ENCODE measurements around the gene MARK3.

Gene MARK3

GRCh38 chr14:103362780-103363179, 22.4 kb upstream of the MARK3 start:
- H3K27me3 ChIP-seq (ENCODE audit: insufficient read depth, poor library complexity, severe bottlenecking): no peaks in the 10 kb centered on the region
- DNase-seq (ENCODE audit: low read depth in 1 of 2, low spot score in 1 of 2): no peak
- H3K27ac ChIP-seq (replicated peaks): no peak overlapping the region; the same call in 1 of the 2 replicates
- TF ChIP-seq SPI1 (IDR thresholded peaks at IDR 0.05; ENCODE audit: borderline replicate concordance, low read depth) (no peak), CTCF (IDR thresholded peaks at IDR 0.05; ENCODE audit: insufficient read depth, low read length) (no peak)
- no peak overlapping the region for H3K4me3 ChIP-seq (replicated peaks; ENCODE audit: insufficient read depth, low read length)

GRCh38 chr14:103366741-103367140, 18.5 kb upstream of the MARK3 start:
- no peaks in the 10 kb centered on the region for H3K27me3 ChIP-seq (ENCODE audit: insufficient read depth, poor library complexity, severe bottlenecking)
- H3K27ac ChIP-seq (replicated peaks): no peak overlapping the region
- no peak overlapping the region for H3K4me3 ChIP-seq (replicated peaks; ENCODE audit: insufficient read depth, low read length)
- DNase-seq (ENCODE audit: low read depth in 1 of 2, low spot score in 1 of 2): no peak
- TF ChIP-seq POLR2AphosphoS5 (IDR thresholded peaks at IDR 0.05; ENCODE audit: low read depth): no peak

- no peak for DNase-seq (ENCODE audit: low read depth in 1 of 2, low spot score in 1 of 2)
- no peak overlapping the region for H3K27ac ChIP-seq (replicated peaks)
- TF ChIP-seq CTCF (IDR thresholded peaks at IDR 0.05; ENCODE audit: insufficient read depth, low read length) (no peak), SPI1 (IDR thresholded peaks at IDR 0.05; ENCODE audit: borderline replicate concordance, low read depth) (no peak), POLR2AphosphoS5 (IDR thresholded peaks at IDR 0.05; ENCODE audit: low read depth) (no peak), GABPA (IDR thresholded peaks at IDR 0.05; ENCODE audit: low read depth) (no peak), REST (IDR thresholded peaks at IDR 0.05; ENCODE audit: insufficient replicate concordance, low read depth) (no peak)
- no peak overlapping the region for H3K4me3 ChIP-seq (replicated peaks; ENCODE audit: insufficient read depth, low read length)
- H3K27me3 ChIP-seq (ENCODE audit: insufficient read depth, poor library complexity, severe bottlenecking): no peaks in the 10 kb centered on the region
Observed at GRCh38 chr14:103367995-103368394, 17.2 kb upstream of the MARK3 start.

GRCh38 chr14:103370087-103370486, 15.1 kb upstream of the MARK3 start:
- no peak for DNase-seq (ENCODE audit: low read depth in 1 of 2, low spot score in 1 of 2)
- Histone ChIP-seq H3K27me3 (ENCODE audit: insufficient read depth, poor library complexity, severe bottlenecking) (no peaks in the 10 kb centered on the region), H3K4me3 (replicated peaks; ENCODE audit: insufficient read depth, low read length) (no peak overlapping the region), H3K27ac (replicated peaks) (no peak overlapping the region)
- no peak for TF ChIP-seq POLR2AphosphoS5 (IDR thresholded peaks at IDR 0.05; ENCODE audit: low read depth)
- TF ChIP-seq SPI1 (IDR thresholded peaks at IDR 0.05; ENCODE audit: borderline replicate concordance, low read depth): no peak
- TF ChIP-seq GABPA (IDR thresholded peaks at IDR 0.05; ENCODE audit: low read depth): no peak
- no peak for TF ChIP-seq REST (IDR thresholded peaks at IDR 0.05; ENCODE audit: insufficient replicate concordance, low read depth)
- no peak for TF ChIP-seq CTCF (IDR thresholded peaks at IDR 0.05; ENCODE audit: insufficient read depth, low read length)

Data from HL-60 (cell line).